ENCODE measurements around the gene GFOD1. TPM values are rescaled to one million over a fixed set of nuclear protein-coding genes. Genes with fewer than 3 reads are reported as not detected.

GFOD1 gene
- total RNA-seq, 1 experiment from 2014 or later, result 0.68 TPM

GRCh38 chr6:13488015-13488895 lies 855 bp upstream of the GFOD1 start:
- Histone ChIP-seq H3K27ac (no peak overlapping the region), H3K4me3 (peak overlapping the region; percentile 38; the same call in 1 of the 2 replicates), H3K79me2 (ENCODE audit: low read depth) (peaks cover 19% of the 10 kb centered on the region; the same call in 1 of the 2 replicates), H3K27me3 (ENCODE audit: insufficient read depth, low read depth) (no peaks in the 10 kb centered on the region), H3K9me2 (ENCODE audit: insufficient read depth) (no peaks in the 10 kb centered on the region), H4K20me1 (ENCODE audit: insufficient read depth) (no peaks in the 10 kb centered on the region), H3K9me3 (ENCODE audit: insufficient read depth, low read depth) (no peaks in the 10 kb centered on the region), H3K4me2 (peak overlapping the region; percentile 72), H2AFZ (no peak overlapping the region), H3K36me3 (ENCODE audit: low read depth) (no peaks in the 10 kb centered on the region), H3F3A (ENCODE audit: insufficient read depth, low read depth) (no peaks in the 10 kb centered on the region), H3K4me1 (replicated peaks; ENCODE audit: insufficient read depth) (0 out of 2 replicates have a peak, but pooled peaks cover 9% of the 10 kb centered on the region)
- CTCF ChIA-PET, result no interaction called here
- no TSS peak for BruUV-seq (replicated peaks)
- TF ChIP-seq CTCF (conservative IDR thresholded peaks at IDR 0.05) (no peak), EZH2 (IDR thresholded peaks at IDR 0.05; ENCODE audit: low read depth) (no peak)
- no peak for DNase-seq
- intact Hi-C loops (cut with micrococcal nuclease; ENCODE audit: unreplicated experiment), result loop anchor here (5.0 kb wide), 1 partner anchor 84 kb away; the partner anchor contains the start of gene SIRT5
- POLR2A ChIA-PET (ENCODE audit: unreplicated experiment), result interaction anchor here (0.6 kb wide), 1 partner anchor 133 kb away, joined by 7 read pairs; no protein-coding TSS in a partner anchor

- ChIA-PET CTCF (no interaction called here), POLR2A (ENCODE audit: unreplicated experiment) (no interaction called here)
- H3K27me3 ChIP-seq (ENCODE audit: insufficient read depth, low read depth), result no peaks in the 10 kb centered on the region
- peak overlapping the region; percentile 82; the same call in 1 of the 2 replicates for H2AFZ ChIP-seq
- peaks cover 19% of the 10 kb centered on the region; the same call in 1 of the 2 replicates for H3K79me2 ChIP-seq (ENCODE audit: low read depth)
- H3K27ac ChIP-seq, result no peak overlapping the region
- H3K9me2 ChIP-seq (ENCODE audit: insufficient read depth), result no peaks in the 10 kb centered on the region
- H3K9me3 ChIP-seq (ENCODE audit: insufficient read depth, low read depth), result no peaks in the 10 kb centered on the region
- DNase-seq, result peak in 1 of 2 experiments; percentile 29
- H4K20me1 ChIP-seq (ENCODE audit: insufficient read depth), result no peaks in the 10 kb centered on the region
- no peaks in the 10 kb centered on the region for H3K36me3 ChIP-seq (ENCODE audit: low read depth)
- no peak for TF ChIP-seq CTCF (conservative IDR thresholded peaks at IDR 0.05)
- TF ChIP-seq EZH2 (IDR thresholded peaks at IDR 0.05; ENCODE audit: low read depth), result no peak
- H3K4me1 ChIP-seq (replicated peaks; ENCODE audit: insufficient read depth), result peaks cover 9% of the 10 kb centered on the region; the same call in 1 of the 2 replicates
- H3K4me3 ChIP-seq, result peak overlapping the region; percentile 68
- H3K4me2 ChIP-seq, result peak overlapping the region; percentile 64
- intact Hi-C loops (cut with micrococcal nuclease; ENCODE audit: unreplicated experiment), result loop anchor here (5.0 kb wide), 1 partner anchor 86 kb away; the partner anchor contains the start of gene SIRT5
- no TSS peak for BruUV-seq (replicated peaks)
- H3F3A ChIP-seq (ENCODE audit: insufficient read depth, low read depth), result no peaks in the 10 kb centered on the region
Measured at GRCh38 chr6:13486679-13487121, 700 bp downstream of the GFOD1 start.

DNA sequence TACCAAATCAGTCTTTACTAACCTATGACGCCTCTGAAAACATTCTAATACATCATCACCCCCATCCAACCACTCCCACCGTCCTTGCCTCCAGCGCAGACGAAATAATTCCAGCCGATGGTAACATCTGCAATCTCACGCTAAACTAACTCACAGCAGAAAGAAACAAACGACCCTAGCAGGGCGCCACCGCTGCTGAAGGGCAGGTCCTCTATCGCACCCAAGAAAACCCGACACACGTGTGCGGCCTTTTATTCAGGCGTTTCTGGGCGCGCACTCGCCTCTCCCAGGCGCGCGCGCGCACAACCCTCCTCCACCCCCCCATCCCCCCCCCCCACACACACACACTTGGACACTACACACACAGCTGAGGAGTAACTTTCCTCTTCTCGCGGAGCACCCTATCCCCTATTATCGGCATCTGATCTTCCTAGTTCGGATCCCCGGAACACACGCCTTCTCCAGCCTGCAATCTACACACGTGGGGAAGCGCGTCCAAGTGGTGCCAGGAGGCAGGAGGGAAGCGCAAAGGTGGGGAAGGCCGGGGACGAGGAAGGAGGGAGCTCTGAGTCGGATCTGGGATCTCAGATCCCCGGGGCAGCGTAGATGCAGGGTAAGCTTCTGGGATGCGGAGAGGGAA lies 1.4 kb downstream of the GFOD1 start:
- H3F3A ChIP-seq (ENCODE audit: insufficient read depth, low read depth), result peaks cover 3% of the 10 kb centered on the region; the same call in 1 of the 2 replicates
- H3K4me1 ChIP-seq (replicated peaks; ENCODE audit: insufficient read depth), result peaks cover 12% of the 10 kb centered on the region
- no peaks in the 10 kb centered on the region for H3K9me3 ChIP-seq (ENCODE audit: insufficient read depth, low read depth)
- H3K4me3 ChIP-seq, result peak overlapping the region; percentile 68; the same call in 1 of the 2 replicates
- POLR2A ChIA-PET (ENCODE audit: unreplicated experiment), result no interaction called here
- peak overlapping the region; percentile 64 for H3K4me2 ChIP-seq
- no peaks in the 10 kb centered on the region for H3K36me3 ChIP-seq (ENCODE audit: low read depth)
- no peak overlapping the region for H2AFZ ChIP-seq
- CTCF ChIA-PET, result no interaction called here
- no peaks in the 10 kb centered on the region for H4K20me1 ChIP-seq (ENCODE audit: insufficient read depth)
- no peak overlapping the region for H3K27ac ChIP-seq
- peak in 1 of 2 experiments; percentile 10 for DNase-seq
- no TSS peak for BruUV-seq (replicated peaks)
- H3K9me2 ChIP-seq (ENCODE audit: insufficient read depth), result no peaks in the 10 kb centered on the region
- intact Hi-C loops (cut with micrococcal nuclease; ENCODE audit: unreplicated experiment), result loop anchor here (5.0 kb wide), 1 partner anchor 86 kb away; the partner anchor contains the start of gene SIRT5
- H3K79me2 ChIP-seq (ENCODE audit: low read depth), result peaks cover 19% of the 10 kb centered on the region; the same call in 1 of the 2 replicates
- TF ChIP-seq EZH2 (IDR thresholded peaks at IDR 0.05; ENCODE audit: low read depth), result no peak
- no peak for TF ChIP-seq CTCF (conservative IDR thresholded peaks at IDR 0.05)
- no peaks in the 10 kb centered on the region for H3K27me3 ChIP-seq (ENCODE audit: insufficient read depth, low read depth)
